ENCODE measurements around the gene MAOB. TPM values are rescaled to one million over a fixed set of nuclear protein-coding genes. Genes with fewer than 3 reads are reported as not detected.

Gene MAOB
- total and polyA plus RNA-seq, 10 of the 15 experiments (the other 5 are each of a cell fraction or from before 2014, with no cell fraction given) = 0.21 TPM; not detected in 9

GRCh38 chrX:43785930-43786591 is 96.2 kb downstream of the MAOB start:
- in situ Hi-C loops (cut with MboI) = no loop called here
- no peak overlapping the region for H3K4me2 ChIP-seq (ENCODE audit: control insufficient read depth, insufficient read depth)
- H4K20me1 ChIP-seq (ENCODE audit: control insufficient read depth, insufficient read depth) = no peaks in the 10 kb centered on the region
- no peaks in the 10 kb centered on the region for H3K27me3 ChIP-seq (replicated peaks in 1 of 2; ENCODE audit: control insufficient read depth in 2 of 2, insufficient read depth in 2 of 2, low read length in 1 of 2)
- FAIRE-seq (no peak), DNase-seq (ENCODE audit: low read depth, low spot score) (no peak), ATAC-seq (no peak)
- H2AFZ ChIP-seq (ENCODE audit: control insufficient read depth, low read depth, low read length) = no peak overlapping the region
- no peaks in the 10 kb centered on the region for H3K36me3 ChIP-seq (ENCODE audit: control insufficient read depth in 2 of 2, insufficient read depth in 2 of 2, low read length in 1 of 2)
- BruUV-seq (replicated peaks) = no TSS peak
- no peaks in the 10 kb centered on the region for H3K9me3 ChIP-seq (replicated peaks; ENCODE audit: control insufficient read depth, insufficient read depth, low read length)
- ChIA-PET POLR2A (no interaction called here), RAD21 (ENCODE audit: unreplicated experiment) (no interaction called here), CTCF (no interaction called here), SMC1A (ENCODE audit: uncharacterized antibody, unreplicated experiment) (no interaction called here)
- H3K4me1 ChIP-seq (ENCODE audit: control insufficient read depth, insufficient read depth, low read length) = no peaks in the 10 kb centered on the region
- intact Hi-C loops (cut with micrococcal nuclease; ENCODE audit: unreplicated experiment) = no loop called here
- H3K9ac ChIP-seq (ENCODE audit: control insufficient read depth, insufficient read depth, low read length) = no peak overlapping the region
- no peak overlapping the region for H3K4me3 ChIP-seq
- TF ChIP-seq JUNB (IDR thresholded peaks at IDR 0.05) (no peak), SUPT20H (IDR thresholded peaks at IDR 0.05; ENCODE audit: borderline replicate concordance, control insufficient read depth, low read depth, low read length) (no peak)
- WGBS (ENCODE audit: insufficient coverage, insufficient replicate concordance, low lambda C conversion rate, missing lambda C conversion rate) = 67% methylated on average over 5 of the region's 5 CpGs
- H3K79me2 ChIP-seq (ENCODE audit: control insufficient read depth, insufficient read depth, low read length) = no peaks in the 10 kb centered on the region
- H3K27ac ChIP-seq (ENCODE audit: control insufficient read depth, insufficient read depth) = no peak overlapping the region

- CTCF ChIA-PET = no interaction called here
- no peaks in the 10 kb centered on the region for H3K36me3 ChIP-seq (ENCODE audit: control insufficient read depth in 2 of 2, insufficient read depth in 2 of 2, low read length in 1 of 2)
- no peak overlapping the region for H3K9ac ChIP-seq (ENCODE audit: control insufficient read depth, insufficient read depth, low read length)
- no peak for ATAC-seq
- intact Hi-C loops (cut with micrococcal nuclease; ENCODE audit: unreplicated experiment) = no loop called here
- SMC1A ChIA-PET (ENCODE audit: uncharacterized antibody, unreplicated experiment) = no interaction called here
- no peaks in the 10 kb centered on the region for H3K4me1 ChIP-seq (ENCODE audit: control insufficient read depth, insufficient read depth, low read length)
- no peak for DNase-seq (ENCODE audit: low read depth, low spot score)
- H3K27me3 ChIP-seq (replicated peaks in 1 of 2; ENCODE audit: control insufficient read depth in 2 of 2, insufficient read depth in 2 of 2, low read length in 1 of 2) = no peaks in the 10 kb centered on the region
- WGBS (ENCODE audit: insufficient coverage, insufficient replicate concordance, low lambda C conversion rate, missing lambda C conversion rate) = 3% methylated on average over 7 of the region's 7 CpGs
- RAD21 ChIA-PET (ENCODE audit: unreplicated experiment) = no interaction called here
- in situ Hi-C loops (cut with MboI) = no loop called here
- H2AFZ ChIP-seq (ENCODE audit: control insufficient read depth, low read depth, low read length) = no peak overlapping the region
- no TSS peak for BruUV-seq (replicated peaks)
- no peak overlapping the region for H3K4me3 ChIP-seq
- no peak overlapping the region for H3K4me2 ChIP-seq (ENCODE audit: control insufficient read depth, insufficient read depth)
- H4K20me1 ChIP-seq (ENCODE audit: control insufficient read depth, insufficient read depth) = no peaks in the 10 kb centered on the region
- POLR2A ChIA-PET = no interaction called here
- H3K9me3 ChIP-seq (replicated peaks; ENCODE audit: control insufficient read depth, insufficient read depth, low read length) = no peaks in the 10 kb centered on the region
- H3K79me2 ChIP-seq (ENCODE audit: control insufficient read depth, insufficient read depth, low read length) = no peaks in the 10 kb centered on the region
- no peak overlapping the region for H3K27ac ChIP-seq (ENCODE audit: control insufficient read depth, insufficient read depth)
- FAIRE-seq = no peak
- no peak for TF ChIP-seq SMARCA5 (IDR thresholded peaks at IDR 0.05)
- TF ChIP-seq FOS (IDR thresholded peaks at IDR 0.05; ENCODE audit: borderline replicate concordance, extremely low read depth, insufficient read length) = no peak
- no peak for TF ChIP-seq ZBED1 (IDR thresholded peaks at IDR 0.05; ENCODE audit: borderline replicate concordance)
- TF ChIP-seq SPI1 (IDR thresholded peaks at IDR 0.05; ENCODE audit: borderline replicate concordance, insufficient read depth, low read depth, low read length) = no peak
- no peak for TF ChIP-seq JUNB (IDR thresholded peaks at IDR 0.05)
- TF ChIP-seq RFX5 (IDR thresholded peaks at IDR 0.05; ENCODE audit: low read depth, low read length) = no peak
- TF ChIP-seq ELK1 (IDR thresholded peaks at IDR 0.05; ENCODE audit: low read depth, low read length) = no peak
- TF ChIP-seq MEF2A (IDR thresholded peaks at IDR 0.05; ENCODE audit: insufficient read depth, low read depth, low read length) = no peak
- no peak for TF ChIP-seq CHD1 (IDR thresholded peaks at IDR 0.05; ENCODE audit: low read depth, low read length)
- TF ChIP-seq HCFC1 (IDR thresholded peaks at IDR 0.05; ENCODE audit: low read length) = no peak
- TF ChIP-seq RBBP5 (conservative IDR thresholded peaks at IDR 0.05) = no peak
- TF ChIP-seq WRNIP1 (IDR thresholded peaks at IDR 0.05; ENCODE audit: borderline replicate concordance, low read depth, low read length) = no peak
- TF ChIP-seq HDAC6 (IDR thresholded peaks at IDR 0.05; ENCODE audit: unreplicated experiment) = no peak
Observed at GRCh38 chrX:43758044-43758443, 124.2 kb downstream of the MAOB start.
